NT2/D1 (cell line): ENCODE data around the gene E2F6.

Experiments used
- DNase-seq: peaks from one replicate; pipeline ENCODE4 v3.0.0-alpha.2; 2011; ENCODE audit warnings: low read depth, low spot score
- H3K27me3 ChIP-seq: 2 replicates; pipeline ENCODE4 v1.6.0; 2011; ENCODE audit warnings: mild to moderate bottlenecking; ENCODE audit not compliant: insufficient read length, insufficient read depth
- H3K36me3 ChIP-seq: 2 replicates; pipeline ENCODE4 v1.6.1; 2011; ENCODE audit warnings: mild to moderate bottlenecking, low read length, mixed read lengths; ENCODE audit not compliant: insufficient read depth, insufficient read length
- H3K4me1 ChIP-seq: 2 replicates; pipeline ENCODE4 v1.5.1; 2011; ENCODE audit not compliant: insufficient read depth, insufficient read length
- H3K4me3 ChIP-seq: 2 replicates; pipeline ENCODE4 v1.5.1; 2011; ENCODE audit warnings: low read depth; ENCODE audit not compliant: insufficient read length
- H3K9ac ChIP-seq: 2 replicates; pipeline ENCODE4 v1.6.0; 2011; ENCODE audit warnings: low read depth; ENCODE audit not compliant: insufficient read length
- H3K9me3 ChIP-seq: 2 replicates; pipeline ENCODE4 v1.5.1; 2011; ENCODE audit warnings: mild to moderate bottlenecking, low read length; ENCODE audit not compliant: insufficient read depth
- SUZ12 ChIP-seq: IDR thresholded peaks from 2 replicates; pipeline ENCODE4 v1.6.1; 2011; ENCODE audit not compliant: insufficient read length, insufficient read depth; ENCODE audit errors: extremely low read depth
- YY1 ChIP-seq: IDR thresholded peaks from 2 replicates; pipeline ENCODE4 v1.6.1; 2011; ENCODE audit not compliant: insufficient read length, insufficient read depth
- ZNF274 ChIP-seq: IDR thresholded peaks from 2 replicates; pipeline ENCODE4 v1.6.1; 2011; ENCODE audit warnings: mild to moderate bottlenecking, low read depth, low read length

Gene E2F6

DNA sequence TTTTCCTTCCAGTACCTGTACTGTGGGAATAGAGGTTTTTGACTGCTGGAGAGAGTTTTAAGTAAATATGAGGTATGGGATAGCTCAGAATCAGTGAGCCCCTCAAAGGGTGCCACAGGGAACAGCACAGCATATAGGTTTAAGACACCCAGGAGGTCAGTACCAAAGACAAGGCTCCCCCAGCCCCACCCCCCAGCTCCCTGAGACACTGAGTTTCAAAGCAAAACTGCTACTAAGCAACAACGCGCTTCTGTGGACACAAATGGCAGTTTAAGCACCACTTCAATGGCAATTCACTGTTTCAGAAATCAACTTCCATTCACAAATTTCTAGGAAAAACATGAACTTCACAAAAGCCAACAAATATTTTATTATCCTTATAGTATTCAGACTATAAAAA, 15.2 kb downstream of the E2F6 start:
- Histone ChIP-seq H3K9me3 (no peaks in the 10 kb centered on the region), H3K27me3 (no peaks in the 10 kb centered on the region), H3K9ac (no peak overlapping the region), H3K36me3 (peaks cover 71% of the 10 kb centered on the region), H3K4me1 (no peaks in the 10 kb centered on the region), H3K4me3 (no peak overlapping the region)
- no peak for DNase-seq
- TF ChIP-seq YY1 = no peak
- no peak for TF ChIP-seq SUZ12
- no peak for TF ChIP-seq ZNF274

- Histone ChIP-seq H3K9me3 (peaks cover 23% of the 10 kb centered on the region; the same call in 1 of the 2 replicates), H3K27me3 (no peaks in the 10 kb centered on the region), H3K36me3 (peaks cover 61% of the 10 kb centered on the region), H3K4me3 (no peak overlapping the region), H3K4me1 (no peaks in the 10 kb centered on the region), H3K9ac (no peak overlapping the region)
- peak; percentile 71 for DNase-seq
- TF ChIP-seq ZNF274 (no peak), SUZ12 (no peak), YY1 (no peak)
Measured at GRCh38 chr2:11446733-11447248, 19.2 kb downstream of the E2F6 start.

DNA sequence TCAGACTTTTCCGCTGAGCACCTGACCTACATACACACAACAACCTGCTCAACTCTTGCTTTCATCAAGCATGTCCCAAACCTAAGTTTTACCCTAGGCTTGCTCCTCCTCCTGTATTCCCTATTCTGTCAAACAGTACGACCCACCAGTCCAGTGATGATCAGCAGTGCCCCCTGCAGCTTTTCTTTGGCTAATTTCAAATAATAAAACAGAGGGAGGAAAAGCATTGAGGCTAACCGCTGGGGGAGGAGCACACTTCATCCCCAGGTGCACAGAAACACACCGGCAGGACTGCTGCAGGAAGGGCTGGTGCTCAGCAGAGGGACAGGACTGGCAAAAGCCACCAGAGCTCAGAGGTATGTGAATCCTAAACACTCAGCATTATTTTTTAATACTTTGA, 21.2 kb downstream of the E2F6 start:
- Histone ChIP-seq H3K27me3 (no peaks in the 10 kb centered on the region), H3K36me3 (peaks cover 57% of the 10 kb centered on the region), H3K9ac (no peak overlapping the region), H3K9me3 (peaks cover 41% of the 10 kb centered on the region; the same call in 1 of the 2 replicates), H3K4me3 (no peak overlapping the region), H3K4me1 (no peaks in the 10 kb centered on the region)
- no peak for TF ChIP-seq SUZ12
- no peak for TF ChIP-seq ZNF274
- TF ChIP-seq YY1 = no peak
- no peak for DNase-seq

DNA sequence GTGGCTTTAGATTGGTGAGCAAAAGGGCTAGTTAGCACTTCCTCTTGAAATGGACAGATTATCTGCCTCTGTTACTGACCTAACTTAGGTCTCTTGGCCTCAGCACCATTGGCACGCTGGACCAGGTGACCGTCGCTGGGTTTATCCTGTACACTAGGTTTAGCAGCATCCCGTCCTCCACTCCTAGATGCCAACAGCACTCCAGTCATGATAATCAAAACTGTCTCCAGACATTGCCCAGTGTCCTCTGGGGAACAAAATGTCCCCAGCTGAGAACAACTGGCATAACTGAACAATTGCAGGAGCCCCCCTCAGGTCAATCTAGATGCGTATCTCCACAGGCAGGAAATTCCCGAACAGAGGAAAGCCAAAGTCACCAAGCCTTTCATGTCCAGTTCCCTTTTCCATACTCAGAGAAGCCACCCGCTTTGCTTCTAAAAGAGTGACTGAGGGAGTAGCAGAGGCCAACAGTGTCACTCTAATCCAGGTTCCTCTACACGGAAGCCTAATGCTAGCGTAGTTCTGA, 27.3 kb downstream of the E2F6 start:
- Histone ChIP-seq H3K36me3 (peaks cover 15% of the 10 kb centered on the region), H3K4me1 (no peaks in the 10 kb centered on the region), H3K9ac (no peak overlapping the region), H3K9me3 (peaks cover 56% of the 10 kb centered on the region), H3K4me3 (no peak overlapping the region), H3K27me3 (no peaks in the 10 kb centered on the region)
- DNase-seq = no peak
- no peak for TF ChIP-seq ZNF274
- no peak for TF ChIP-seq YY1
- no peak for TF ChIP-seq SUZ12

- no peak overlapping the region for H3K9ac ChIP-seq
- no peak for DNase-seq
- no peak for TF ChIP-seq ZNF274
- no peak for TF ChIP-seq YY1
- TF ChIP-seq SUZ12 = no peak
- no peaks in the 10 kb centered on the region for H3K27me3 ChIP-seq
- H3K9me3 ChIP-seq = peaks cover 48% of the 10 kb centered on the region
- H3K36me3 ChIP-seq = peaks cover 13% of the 10 kb centered on the region
- no peak overlapping the region for H3K4me3 ChIP-seq
- no peaks in the 10 kb centered on the region for H3K4me1 ChIP-seq
Measured at GRCh38 chr2:11437602-11438001, 28.4 kb downstream of the E2F6 start.

DNA sequence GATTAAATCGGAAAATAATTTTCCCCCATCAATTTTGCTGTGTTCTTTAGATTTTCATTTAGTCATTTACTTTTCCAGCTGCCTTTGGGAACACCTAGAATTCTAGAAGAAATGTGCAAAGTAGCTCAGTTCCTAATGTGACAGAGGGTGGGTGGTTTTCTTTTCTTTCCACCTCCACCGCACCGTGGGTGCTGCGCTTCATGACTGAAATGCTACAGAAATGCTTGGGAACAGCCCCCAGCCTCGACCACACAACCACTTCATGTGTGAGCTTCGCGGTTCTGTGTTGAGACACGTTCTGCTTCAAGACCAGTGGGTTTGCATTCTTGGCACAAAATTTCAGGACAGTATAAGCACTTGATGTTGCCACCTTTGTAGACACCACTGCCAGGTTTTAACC, 30.9 kb downstream of the E2F6 start:
- no peak for TF ChIP-seq ZNF274
- no peak for TF ChIP-seq SUZ12
- no peak for TF ChIP-seq YY1
- Histone ChIP-seq H3K9me3 (peaks cover 25% of the 10 kb centered on the region), H3K4me1 (no peaks in the 10 kb centered on the region)

DNA sequence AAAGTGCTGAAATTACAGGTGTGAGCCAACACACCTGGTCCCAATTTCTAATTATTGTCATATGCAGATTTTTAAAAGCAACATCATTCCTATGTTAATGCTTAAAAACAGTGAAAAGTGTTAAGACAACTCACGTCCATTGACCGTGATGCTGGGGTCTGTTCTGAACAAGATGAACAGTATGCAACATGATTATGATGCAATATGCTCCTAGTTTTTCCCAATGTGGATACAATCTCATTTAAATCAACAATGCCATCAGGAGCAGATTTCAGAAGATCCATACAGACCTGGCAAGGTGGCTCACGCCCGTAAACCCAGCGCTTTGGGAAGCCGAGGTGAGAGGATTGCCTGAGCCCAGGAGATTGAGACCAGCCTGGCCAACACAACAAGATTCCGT, 31.5 kb downstream of the E2F6 start:
- H3K4me3 ChIP-seq = no peak overlapping the region
- no peaks in the 10 kb centered on the region for H3K27me3 ChIP-seq
- H3K4me1 ChIP-seq = no peaks in the 10 kb centered on the region
- TF ChIP-seq ZNF274 (no peak), YY1 (no peak), SUZ12 (no peak)
- no peak for DNase-seq
- H3K9me3 ChIP-seq = peaks cover 19% of the 10 kb centered on the region
- no peak overlapping the region for H3K9ac ChIP-seq
- no peaks in the 10 kb centered on the region for H3K36me3 ChIP-seq

More for the DNA sequence above, 30.9 kb downstream of the E2F6 start:
- H3K27me3 ChIP-seq = no peaks in the 10 kb centered on the region
- H3K36me3 ChIP-seq = peaks cover 4% of the 10 kb centered on the region
- no peak overlapping the region for H3K9ac ChIP-seq
- no peak for DNase-seq
- no peak overlapping the region for H3K4me3 ChIP-seq
